Thyroid gland (tissue), 4 donors: ENCODE data around the gene EXPH5. TPM values are rescaled to one million over a fixed set of nuclear protein-coding genes. Genes with fewer than 3 reads are reported as not detected.

ENCODE experiments used
- DNase-seq, 2 donors: peaks; one replicate each; pipeline ENCODE4 v3.0.0-alpha.2; 2019
- H3K27ac ChIP-seq, 3 donors: fragments of 200-600 bp; sonication (generic); 1 replicate in 2 of 3; 2 replicates in 1 of 3; pipeline ENCODE4 v1.5.1; 2016 to 2019; ENCODE audit warnings: mild to moderate bottlenecking in 1 of 3, moderate library complexity in 1 of 3
- H3K27me3 ChIP-seq: fragments of 200-600 bp; sonication (generic); one replicate; pipeline ENCODE4 v1.5.1; 2019
- H3K36me3 ChIP-seq, 2 donors: fragments of 200-600 bp; sonication (generic); one replicate each; pipeline ENCODE4 v1.5.1; 2016 to 2019
- H3K4me1 ChIP-seq, 2 donors: fragments of 200-600 bp; sonication (generic); one replicate each; pipeline ENCODE4 v1.5.1; 2017 to 2019
- H3K4me3 ChIP-seq, 3 donors: fragments of 200-600 bp; sonication (generic); replicated peaks in 1 of 3; 1 replicate in 2 of 3; 2 replicates in 1 of 3; pipeline ENCODE4 v1.5.1; 2016; ENCODE audit warnings: mild to moderate bottlenecking in 1 of 3
- H3K9me3 ChIP-seq: fragments of 200-600 bp; sonication (generic); one replicate; pipeline ENCODE4 v1.5.1; 2017
- POLR2A ChIP-seq, 2 donors: fragments of 450-650 bp; IDR thresholded peaks; one replicate each; pipeline ENCODE4 v1.6.1; 2017; ENCODE audit warnings: antibody characterized with exemption in 2 of 2, mild to moderate bottlenecking in 2 of 2, moderate library complexity in 1 of 2
- WGBS, 2 donors: methylation state at CpG; one replicate each; pipeline ENCODE4 v1.1.5; 2017; 5-methylcytosine and 5-hydroxymethylcytosine counted together
- intact Hi-C: fragments of 100-400 bp; cut with DNase I; formaldehyde crosslinking; loops from one replicate; pipeline ENCODE4 v1.15.1; 2023
- total RNA-seq, 4 donors: library from RNA; depleted of rRNA; stranded (reverse); fragments of >200 nt; gene quantifications; one replicate each; pipeline ENCODE4 v1.2.3, GENCODE V29; 2016
- TF ChIP-seq, protein P1 (sequence below), 6 experiments: fragments of 200-600 bp in 3 of 6; fragments of 450-650 bp in 3 of 6; sonication (generic) in 3 of 6; IDR thresholded peaks; one replicate each; pipeline ENCODE4 v1.5.1; 2016 to 2019; ENCODE audit warnings: antibody characterized with exemption in 6 of 6, mild to moderate bottlenecking in 2 of 6, inconsistent platforms in 1 of 6, moderate library complexity in 1 of 6

EXPH5 gene
- total RNA-seq, 4 donors from 2014 or later: 4.5 to 12.2 (median 6.3) TPM

DNA sequence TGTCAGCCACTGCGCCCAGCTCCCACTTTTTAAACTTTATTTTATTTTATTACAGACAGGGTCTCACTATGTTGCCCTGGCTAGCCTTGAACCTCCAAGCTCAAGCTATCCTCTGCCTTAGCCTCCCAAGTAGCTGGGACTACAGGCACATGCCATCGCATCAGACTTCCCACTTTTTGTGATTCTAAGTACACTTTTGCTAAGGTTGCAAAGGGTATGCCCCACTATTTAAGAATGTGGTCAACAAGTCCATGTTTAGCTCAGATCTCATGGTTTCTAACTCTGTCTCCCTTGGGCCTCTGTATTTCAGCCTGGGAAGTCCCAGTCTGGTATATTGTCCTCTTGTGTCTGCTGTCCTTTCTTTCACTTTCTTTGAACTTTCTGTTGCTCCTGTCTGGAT lies 35.3 kb downstream of the EXPH5 start:
- intact Hi-C loops: no loop called here
- TF ChIP-seq POLR2A (IDR thresholded peaks at IDR 0.05): no peak
- TF ChIP-seq, protein P1, sequence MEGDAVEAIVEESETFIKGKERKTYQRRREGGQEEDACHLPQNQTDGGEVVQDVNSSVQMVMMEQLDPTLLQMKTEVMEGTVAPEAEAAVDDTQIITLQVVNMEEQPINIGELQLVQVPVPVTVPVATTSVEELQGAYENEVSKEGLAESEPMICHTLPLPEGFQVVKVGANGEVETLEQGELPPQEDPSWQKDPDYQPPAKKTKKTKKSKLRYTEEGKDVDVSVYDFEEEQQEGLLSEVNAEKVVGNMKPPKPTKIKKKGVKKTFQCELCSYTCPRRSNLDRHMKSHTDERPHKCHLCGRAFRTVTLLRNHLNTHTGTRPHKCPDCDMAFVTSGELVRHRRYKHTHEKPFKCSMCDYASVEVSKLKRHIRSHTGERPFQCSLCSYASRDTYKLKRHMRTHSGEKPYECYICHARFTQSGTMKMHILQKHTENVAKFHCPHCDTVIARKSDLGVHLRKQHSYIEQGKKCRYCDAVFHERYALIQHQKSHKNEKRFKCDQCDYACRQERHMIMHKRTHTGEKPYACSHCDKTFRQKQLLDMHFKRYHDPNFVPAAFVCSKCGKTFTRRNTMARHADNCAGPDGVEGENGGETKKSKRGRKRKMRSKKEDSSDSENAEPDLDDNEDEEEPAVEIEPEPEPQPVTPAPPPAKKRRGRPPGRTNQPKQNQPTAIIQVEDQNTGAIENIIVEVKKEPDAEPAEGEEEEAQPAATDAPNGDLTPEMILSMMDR (IDR thresholded peaks at IDR 0.05): no peak
- DNase-seq: no peak
- 95 to 100% methylated on average over 2 of the region's 2 CpGs for WGBS, 2 donors
- Histone ChIP-seq H3K36me3 (no peaks in the 10 kb centered on the region), H3K9me3 (no peaks in the 10 kb centered on the region), H3K4me3 (no peak overlapping the region), H3K27ac (no peak overlapping the region), H3K27me3 (no peaks in the 10 kb centered on the region), H3K4me1 (peaks cover 0 to 10% of the 10 kb centered on the region in 2 donors)

DNA sequence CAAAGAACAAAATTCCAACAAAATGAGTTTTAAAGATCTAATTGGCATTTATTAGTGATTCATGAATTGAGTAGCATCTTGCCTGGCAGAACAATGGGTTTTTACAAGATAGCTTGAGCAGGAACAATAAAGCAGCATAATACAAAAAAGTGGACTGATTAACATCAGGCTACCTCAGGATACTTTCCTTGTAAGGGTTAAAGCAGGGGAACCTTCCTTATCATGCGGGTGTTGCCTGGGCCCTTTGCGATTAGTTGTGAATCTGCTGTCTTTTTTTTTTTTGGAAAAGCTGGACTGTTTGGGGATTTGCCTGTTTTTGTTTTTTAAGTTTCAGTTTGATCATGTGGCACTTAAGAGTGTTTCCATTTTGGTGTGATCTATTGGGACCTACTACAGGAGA lies 37.5 kb downstream of the EXPH5 start:
- no peaks in the 10 kb centered on the region for H3K4me1 ChIP-seq
- no peaks in the 10 kb centered on the region for H3K36me3 ChIP-seq
- intact Hi-C loops: no loop called here
- H3K27me3 ChIP-seq: no peaks in the 10 kb centered on the region
- 71 to 84% methylated on average over 2 of the region's 2 CpGs for WGBS, 2 donors
- no peak overlapping the region for H3K27ac ChIP-seq
- DNase-seq: no peak
- H3K9me3 ChIP-seq: no peaks in the 10 kb centered on the region
- no peak for TF ChIP-seq POLR2A (IDR thresholded peaks at IDR 0.05)
- TF ChIP-seq, protein P1 (IDR thresholded peaks at IDR 0.05): no peak
- no peak overlapping the region for H3K4me3 ChIP-seq

DNA sequence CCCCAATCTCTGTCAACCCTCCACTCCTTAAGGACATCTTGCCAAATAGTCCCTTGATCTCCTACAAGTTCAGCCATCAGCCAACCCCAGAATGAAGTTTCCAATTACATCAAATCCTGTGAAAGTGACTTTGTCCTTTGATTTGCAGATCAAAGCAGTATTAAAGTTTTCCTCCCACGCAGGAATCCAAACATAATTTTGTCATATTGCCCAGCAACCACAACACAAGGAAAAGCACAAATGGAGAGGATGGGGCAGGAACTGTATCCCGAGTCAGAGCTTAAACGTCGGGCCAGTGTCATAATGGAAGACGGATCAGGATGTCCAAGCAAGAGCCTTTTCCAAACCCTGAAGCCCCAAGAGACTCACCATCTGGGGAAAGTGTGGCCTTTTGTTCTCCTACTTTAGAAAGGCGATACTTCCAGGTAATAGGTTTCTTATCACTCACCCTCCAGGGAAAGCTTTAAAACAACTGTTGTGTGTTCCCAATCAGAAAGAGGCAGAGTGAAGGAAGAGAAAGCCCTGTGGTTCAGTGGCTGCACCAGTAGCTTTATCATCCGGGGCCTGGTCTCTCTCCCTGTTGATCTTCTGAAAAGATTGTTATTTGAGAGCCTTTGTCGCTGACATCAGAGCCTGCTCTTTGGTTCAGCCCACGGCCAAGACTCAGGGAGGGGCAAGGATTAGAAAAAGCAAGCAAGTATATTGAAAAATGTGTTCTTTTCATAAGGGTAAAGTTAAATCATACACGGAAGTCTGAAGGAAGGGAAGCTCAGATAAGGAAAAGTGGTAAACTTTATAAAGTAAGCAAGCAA lies 41.7 kb downstream of the EXPH5 start:
- Histone ChIP-seq H3K27ac (no peak overlapping the region), H3K36me3 (no peaks in the 10 kb centered on the region), H3K9me3 (no peaks in the 10 kb centered on the region), H3K4me3 (no peak overlapping the region), H3K27me3 (no peaks in the 10 kb centered on the region), H3K4me1 (no peaks in the 10 kb centered on the region)
- intact Hi-C loops: no loop called here
- TF ChIP-seq, protein P1 (IDR thresholded peaks at IDR 0.05): no peak
- no peak for TF ChIP-seq POLR2A (IDR thresholded peaks at IDR 0.05)
- 44 to 54% methylated on average over 10 of the region's 10 CpGs for WGBS, 2 donors
- no peak for DNase-seq

DNA sequence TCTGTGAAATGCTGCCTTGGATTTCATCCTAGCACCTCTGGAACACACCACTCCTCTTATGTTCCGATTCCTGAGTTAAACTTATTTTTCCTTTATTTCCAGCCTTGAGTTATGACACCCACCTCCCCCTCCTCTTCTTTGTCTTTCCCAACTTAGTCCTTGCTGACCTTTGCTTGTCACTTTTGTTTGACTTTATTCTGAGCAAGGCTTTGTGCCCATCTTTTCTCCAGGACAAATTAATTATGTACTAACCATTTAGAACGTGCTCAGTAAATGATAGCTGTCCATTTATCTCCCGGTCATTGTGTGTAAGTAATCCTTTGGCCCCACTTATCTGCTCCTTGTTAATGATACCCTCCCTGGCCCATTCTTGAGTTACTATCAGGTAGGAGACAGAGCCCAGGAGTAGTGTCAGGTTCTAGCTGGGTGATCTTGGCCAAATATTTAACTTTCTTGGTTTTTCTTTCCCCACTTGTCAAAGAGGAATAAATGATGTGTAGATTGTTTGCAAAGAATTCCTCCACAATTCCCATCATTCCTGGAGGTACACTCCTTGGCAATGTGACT lies 44.2 kb downstream of the EXPH5 start:
- H3K9me3 ChIP-seq: no peaks in the 10 kb centered on the region
- H3K27ac ChIP-seq: no peak overlapping the region
- peaks cover 2 to 3% of the 10 kb centered on the region in 2 donors for H3K4me1 ChIP-seq
- H3K36me3 ChIP-seq: no peaks in the 10 kb centered on the region
- no peak overlapping the region for H3K4me3 ChIP-seq
- TF ChIP-seq, protein P1 (IDR thresholded peaks at IDR 0.05): no peak
- no peak for TF ChIP-seq POLR2A (IDR thresholded peaks at IDR 0.05)
- WGBS, 2 donors: 69 to 85% methylated on average over 3 of the region's 3 CpGs
- H3K27me3 ChIP-seq: no peaks in the 10 kb centered on the region
- intact Hi-C loops: no loop called here
- no peak for DNase-seq

DNA sequence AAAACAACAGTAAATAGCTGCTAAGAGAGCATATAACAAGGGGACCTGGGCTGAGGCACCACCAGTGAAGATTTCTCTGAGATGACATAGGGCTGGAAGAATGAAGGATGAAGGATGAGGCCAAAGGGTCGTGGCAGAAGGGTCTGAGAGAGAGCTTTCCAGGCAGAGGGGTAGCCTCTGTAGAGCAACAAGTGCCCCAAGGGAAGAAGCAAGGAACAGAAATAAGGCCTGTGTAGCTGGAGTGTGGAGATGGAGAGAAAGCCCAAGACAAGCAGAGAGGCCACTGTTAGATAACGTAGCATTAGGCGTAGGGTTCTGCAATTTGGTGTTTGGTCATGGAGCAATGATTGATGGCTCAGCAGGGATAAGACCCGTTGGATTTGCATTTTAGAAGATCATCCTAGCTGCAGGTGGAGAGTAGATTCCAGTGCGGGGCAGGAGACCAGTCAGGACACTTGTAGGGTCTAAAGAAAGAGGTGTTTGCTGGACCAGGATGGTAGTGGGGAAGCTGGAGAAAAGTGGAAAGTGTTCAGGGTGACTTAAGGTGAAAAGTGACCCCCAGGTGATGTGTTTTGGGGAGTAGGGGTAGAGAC lies 47.6 kb downstream of the EXPH5 start:
- no peak overlapping the region for H3K27ac ChIP-seq
- no peak overlapping the region for H3K4me3 ChIP-seq
- H3K4me1 ChIP-seq: peaks cover 3 to 9% of the 10 kb centered on the region in 2 donors
- intact Hi-C loops: no loop called here
- DNase-seq: no peak
- WGBS, 2 donors: 72 to 85% methylated on average over 5 of the region's 5 CpGs
- TF ChIP-seq POLR2A (IDR thresholded peaks at IDR 0.05): no peak
- TF ChIP-seq, protein P1 (IDR thresholded peaks at IDR 0.05): no peak
- no peaks in the 10 kb centered on the region for H3K36me3 ChIP-seq
- no peaks in the 10 kb centered on the region for H3K9me3 ChIP-seq
- no peaks in the 10 kb centered on the region for H3K27me3 ChIP-seq
